Adipocyte (in vitro differentiated cells): ENCODE measurements around the gene ERBB2.

Experiments
- DNase-seq: peaks from one replicate; pipeline ENCODE4 v3.0.0-alpha.2; 2015; ENCODE audit warnings: low read depth
- H3K27me3 ChIP-seq: replicated peaks from 2 replicates; pipeline ENCODE4 v1.7.0; 2013; ENCODE audit warnings: mild to moderate bottlenecking, low read length, moderate library complexity; ENCODE audit not compliant: control insufficient read depth, insufficient read depth
- H3K36me3 ChIP-seq: 2 replicates; pipeline ENCODE4 v1.7.0; 2013; ENCODE audit warnings: low read length, mild to moderate bottlenecking, moderate library complexity; ENCODE audit not compliant: control insufficient read depth, insufficient read depth, severe bottlenecking
- H3K4me1 ChIP-seq: 2 replicates; pipeline ENCODE4 v1.7.0; 2013; ENCODE audit warnings: mild to moderate bottlenecking, low read length, moderate library complexity; ENCODE audit not compliant: control insufficient read depth, insufficient read depth
- H3K4me3 ChIP-seq: 2 replicates; pipeline ENCODE4 v1.7.0; 2013; ENCODE audit warnings: mild to moderate bottlenecking, low read length, moderate library complexity
- H3K9ac ChIP-seq: 2 replicates; pipeline ENCODE4 v1.7.0; 2013; ENCODE audit warnings: mild to moderate bottlenecking, low read length, moderate library complexity
- H3K9me3 ChIP-seq: 2 replicates; pipeline ENCODE4 v1.7.0; 2013; ENCODE audit warnings: mild to moderate bottlenecking, low read length, moderate library complexity; ENCODE audit not compliant: control insufficient read depth

Gene ERBB2

GRCh38 chr17:39675390-39676082 is 24.3 kb upstream of the ERBB2 start:
- Histone ChIP-seq H3K9me3 (no peaks in the 10 kb centered on the region), H3K4me3 (no peak overlapping the region)

DNA sequence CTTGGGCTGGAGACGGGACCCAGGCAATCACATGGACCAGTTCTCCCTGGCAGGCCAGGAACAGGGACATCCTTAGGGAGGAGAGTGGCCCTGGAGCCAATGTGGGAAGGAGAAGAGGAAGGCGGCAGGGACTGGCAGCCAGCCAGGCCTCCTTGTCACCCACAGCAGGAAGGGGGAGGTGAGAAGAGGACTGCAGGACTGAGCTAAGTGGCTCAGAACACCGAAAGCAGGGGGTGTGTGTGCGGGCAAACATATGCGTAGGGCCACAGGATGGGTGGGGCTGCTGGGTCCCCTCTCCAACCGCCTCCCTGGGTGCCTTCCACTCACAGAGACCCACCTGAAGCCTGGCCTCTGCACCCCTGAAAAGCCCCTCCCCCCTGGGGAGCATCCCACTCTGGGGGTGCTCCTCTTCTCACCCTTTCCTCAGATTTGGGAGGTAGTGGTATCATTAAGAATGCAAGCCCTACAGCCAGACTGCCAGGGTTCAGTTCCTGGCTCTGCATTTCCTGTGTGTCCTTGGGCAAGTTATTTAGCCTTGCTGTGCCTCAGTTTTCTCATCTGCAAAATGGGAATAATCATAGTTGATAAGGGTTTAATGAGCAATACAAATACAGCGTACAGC is 23.6 kb upstream of the ERBB2 start:
- Histone ChIP-seq H3K27me3 (peaks cover 15% of the 10 kb centered on the region), H3K4me1 (peaks cover 12% of the 10 kb centered on the region), H3K4me3 (no peak overlapping the region), H3K9ac (no peak overlapping the region), H3K9me3 (no peaks in the 10 kb centered on the region), H3K36me3 (no peaks in the 10 kb centered on the region)
- DNase-seq = no peak

More at GRCh38 chr17:39675390-39676082, 24.3 kb upstream of the ERBB2 start:
- H3K9ac ChIP-seq = no peak overlapping the region
- peaks cover 22% of the 10 kb centered on the region for H3K27me3 ChIP-seq
- DNase-seq = no peak
- H3K4me1 ChIP-seq = peaks cover 12% of the 10 kb centered on the region
- no peaks in the 10 kb centered on the region for H3K36me3 ChIP-seq

DNA sequence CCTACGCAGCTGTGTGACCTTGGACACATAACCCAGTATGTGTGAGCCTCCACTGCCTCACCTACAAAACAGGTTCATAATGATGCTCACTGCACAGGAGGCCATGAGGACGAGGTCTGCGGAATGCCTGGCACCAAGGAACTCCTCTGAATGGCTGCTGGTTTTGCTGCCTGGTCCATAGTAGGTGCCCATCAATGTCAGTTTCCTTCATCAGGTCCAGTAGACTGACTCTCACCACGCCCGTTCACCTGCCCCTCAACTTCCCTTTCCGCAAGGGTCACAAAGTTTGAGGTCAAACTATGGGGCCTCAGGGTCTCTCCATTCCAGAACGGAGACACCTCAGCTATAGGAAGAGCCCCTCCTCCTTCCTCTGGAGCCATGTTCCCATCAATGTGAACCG is 22.8 kb upstream of the ERBB2 start:
- H3K4me1 ChIP-seq = peaks cover 10% of the 10 kb centered on the region
- no peaks in the 10 kb centered on the region for H3K36me3 ChIP-seq
- no peak for DNase-seq
- H3K27me3 ChIP-seq = peaks cover 7% of the 10 kb centered on the region
- H3K9me3 ChIP-seq = no peaks in the 10 kb centered on the region
- no peak overlapping the region for H3K4me3 ChIP-seq
- H3K9ac ChIP-seq = no peak overlapping the region

DNA sequence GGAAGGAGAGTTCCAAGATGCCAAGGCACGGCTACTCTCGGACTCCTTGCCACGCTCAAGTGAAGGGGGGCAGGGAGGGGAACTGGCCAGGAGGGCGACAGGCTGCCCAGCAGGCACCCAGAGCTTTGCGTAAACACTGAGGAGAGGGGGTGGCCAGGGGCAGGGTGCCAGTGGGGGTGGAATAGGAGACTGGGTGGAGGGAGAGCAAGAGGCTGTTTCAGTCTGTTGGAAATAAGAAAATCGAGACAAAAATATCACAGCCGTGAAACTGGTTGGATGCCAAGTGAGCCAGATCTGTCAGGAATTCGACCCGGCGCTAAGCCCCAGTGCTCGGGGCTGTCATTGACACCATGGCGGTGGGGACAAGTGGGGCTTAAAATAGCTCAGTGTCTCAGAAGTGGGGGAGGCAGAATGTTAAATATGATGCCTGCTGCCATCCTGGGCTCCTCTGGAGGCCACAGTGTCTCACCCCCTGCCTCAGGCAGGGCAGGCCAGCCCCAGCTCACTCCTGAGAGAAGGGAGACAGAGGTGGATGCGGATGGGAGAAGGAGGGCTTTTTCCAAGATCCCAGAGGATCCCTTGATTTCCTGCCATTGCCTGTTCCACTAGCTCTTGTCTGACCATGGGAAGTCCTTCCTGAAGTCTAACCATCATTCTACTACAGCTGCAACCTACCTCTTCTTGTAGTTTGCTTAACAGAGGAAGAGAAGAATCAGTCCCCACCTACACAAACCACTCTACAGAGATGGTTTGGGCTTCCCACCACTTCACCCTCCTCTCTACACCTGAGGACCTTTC is 22.1 kb upstream of the ERBB2 start:
- no peak for DNase-seq
- H3K9ac ChIP-seq = no peak overlapping the region
- no peak overlapping the region for H3K4me3 ChIP-seq
- H3K9me3 ChIP-seq = no peaks in the 10 kb centered on the region
- peaks cover under 1% of the 10 kb centered on the region for H3K27me3 ChIP-seq
- H3K36me3 ChIP-seq = no peaks in the 10 kb centered on the region
- peaks cover 9% of the 10 kb centered on the region for H3K4me1 ChIP-seq

DNA sequence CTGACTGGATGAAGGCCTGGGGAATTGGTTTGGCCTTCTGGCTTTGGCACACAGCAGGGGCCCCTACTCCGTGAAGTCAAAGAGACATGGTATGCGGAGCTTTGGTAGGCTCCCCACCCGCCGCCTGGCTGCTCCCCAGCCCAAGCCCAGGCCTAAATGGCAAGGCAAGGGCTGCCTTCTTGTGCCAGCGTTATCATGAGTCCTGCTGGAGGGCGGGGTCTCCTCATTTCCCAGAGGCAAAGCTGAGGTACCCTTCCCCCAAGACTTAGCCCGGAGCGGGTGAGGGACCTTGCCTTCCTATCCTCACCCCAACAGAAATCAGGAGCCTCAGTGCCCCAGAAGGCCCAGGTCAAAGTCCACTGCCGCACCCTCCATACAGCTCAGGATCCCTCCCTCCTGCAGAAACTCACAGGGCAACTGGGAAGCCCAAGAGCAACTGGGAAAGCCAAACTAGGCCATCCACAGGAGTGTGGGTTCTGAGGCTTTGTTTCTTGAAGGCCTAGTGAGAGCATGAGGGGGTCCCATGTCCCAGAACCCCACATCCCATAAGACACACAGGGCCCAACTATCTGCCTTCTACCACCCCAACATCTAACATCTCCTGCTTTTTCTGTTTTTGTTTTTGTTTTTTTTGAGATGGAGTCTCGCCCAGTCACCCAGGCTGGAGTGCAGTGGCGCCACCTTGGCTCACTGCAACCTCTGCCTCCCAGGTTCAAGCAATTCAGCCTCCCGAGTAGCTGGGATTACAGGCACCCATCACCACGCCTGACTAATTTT is 21.3 kb upstream of the ERBB2 start:
- DNase-seq = no peak
- Histone ChIP-seq H3K9me3 (no peaks in the 10 kb centered on the region), H3K27me3 (no peaks in the 10 kb centered on the region), H3K4me1 (peaks cover 9% of the 10 kb centered on the region), H3K36me3 (no peaks in the 10 kb centered on the region), H3K4me3 (no peak overlapping the region), H3K9ac (no peak overlapping the region)

GRCh38 chr17:39679521-39680192 is 20.2 kb upstream of the ERBB2 start:
- no peaks in the 10 kb centered on the region for H3K27me3 ChIP-seq
- H3K4me1 ChIP-seq = peaks cover 9% of the 10 kb centered on the region
- no peak overlapping the region for H3K9ac ChIP-seq
- H3K36me3 ChIP-seq = no peaks in the 10 kb centered on the region
- DNase-seq = no peak
- no peak overlapping the region for H3K4me3 ChIP-seq
- no peaks in the 10 kb centered on the region for H3K9me3 ChIP-seq

DNA sequence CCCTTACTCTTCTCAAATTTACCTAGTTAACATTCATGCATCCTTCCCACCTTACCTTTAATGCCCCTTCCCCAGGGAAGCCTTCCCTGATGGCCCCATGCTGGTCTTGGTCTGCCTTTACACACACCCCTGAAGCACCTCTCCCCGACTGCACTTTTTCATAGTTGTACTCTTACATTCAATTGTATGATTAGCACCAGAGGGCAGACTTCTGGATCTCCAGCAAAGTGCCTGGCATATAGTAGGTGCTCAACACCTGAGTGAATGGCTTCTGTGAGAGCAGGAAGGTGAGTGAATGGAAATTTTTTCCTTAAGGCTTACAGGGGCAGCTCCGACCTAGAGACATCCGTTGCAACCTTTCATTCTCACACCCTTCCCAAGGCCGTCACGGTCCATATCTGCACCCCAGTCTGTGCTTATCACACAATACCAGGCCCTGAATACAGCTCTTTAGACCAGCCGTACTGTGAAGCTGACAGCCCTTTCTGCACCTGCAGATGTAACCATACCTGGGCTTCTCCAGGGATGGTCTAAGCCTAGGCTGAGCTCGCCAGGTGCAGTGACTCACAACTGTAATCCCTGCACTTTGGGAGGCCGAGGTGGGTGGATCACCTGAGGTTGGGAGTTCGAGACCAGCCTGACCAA is 16.4 kb upstream of the ERBB2 start:
- DNase-seq = no peak
- H3K4me3 ChIP-seq = no peak overlapping the region
- no peak overlapping the region for H3K9ac ChIP-seq

GRCh38 chr17:39684369-39685192 is 15.3 kb upstream of the ERBB2 start:
- no peaks in the 10 kb centered on the region for H3K27me3 ChIP-seq
- H3K4me1 ChIP-seq = peaks cover 13% of the 10 kb centered on the region
- no peak for DNase-seq
- no peaks in the 10 kb centered on the region for H3K9me3 ChIP-seq
- H3K9ac ChIP-seq = no peak overlapping the region
- H3K4me3 ChIP-seq = no peak overlapping the region
- H3K36me3 ChIP-seq = no peaks in the 10 kb centered on the region

More for the DNA sequence above, 16.4 kb upstream of the ERBB2 start:
- Histone ChIP-seq H3K9me3 (no peaks in the 10 kb centered on the region), H3K27me3 (no peaks in the 10 kb centered on the region), H3K4me1 (peaks cover 6% of the 10 kb centered on the region), H3K36me3 (no peaks in the 10 kb centered on the region)

DNA sequence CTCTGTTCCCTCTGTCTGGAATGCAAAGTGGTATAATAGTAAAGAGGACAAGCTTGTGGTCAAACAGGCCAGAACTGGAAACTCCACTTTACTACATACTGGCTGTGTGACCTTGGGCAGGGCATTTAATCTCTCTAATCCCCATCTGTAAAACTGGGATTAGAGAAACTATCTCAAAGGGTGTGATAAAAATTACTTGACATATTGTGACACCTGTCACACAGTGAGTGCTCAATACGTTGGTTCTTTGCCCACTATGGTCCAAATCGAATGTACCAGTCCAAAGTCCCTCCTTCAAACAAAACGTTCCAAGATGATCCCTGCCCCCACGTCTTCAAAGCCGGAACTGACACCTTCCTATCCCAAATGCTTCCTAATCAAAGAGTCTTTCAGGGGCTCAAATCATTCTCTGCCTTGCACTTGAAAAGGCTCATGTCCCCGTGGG is 12.7 kb upstream of the ERBB2 start:
- H3K36me3 ChIP-seq = no peaks in the 10 kb centered on the region

More for the DNA sequence above, 12.7 kb upstream of the ERBB2 start:
- H3K4me3 ChIP-seq = peak overlapping the region; percentile 100
- peaks cover 13% of the 10 kb centered on the region for H3K4me1 ChIP-seq
- no peak for DNase-seq
- H3K9me3 ChIP-seq = no peaks in the 10 kb centered on the region
- H3K9ac ChIP-seq = no peak overlapping the region
- H3K27me3 ChIP-seq = no peaks in the 10 kb centered on the region
